Heart left ventricle (tissue), 13 donors: ENCODE data around the gene ZNG1A.
"Not testable (repeated sequence)": the region's sequence is repeated elsewhere in the genome, so short reads cannot be mapped to it uniquely, and the experiment has no call there.

Experiments used
- CTCF ChIP-seq, 12 donors: fragments of 200-600 bp; sonication (generic) in 4 of 12; IDR thresholded peaks; one replicate each; pipeline versions ENCODE4 v1.5.0 to v1.8.0; 2018 to 2022; ENCODE audit warnings: antibody characterized with exemption in 12 of 12, mild to moderate bottlenecking in 5 of 12
- POLR2A ChIP-seq, 2 donors: fragments of 450-650 bp; IDR thresholded peaks; one replicate each; pipeline ENCODE4 v1.6.1; 2017; ENCODE audit warnings: antibody characterized with exemption in 2 of 2, mild to moderate bottlenecking in 2 of 2, moderate library complexity in 2 of 2
- donor health status: ischemic (EF 13 %, LVEDD 7.1; RV severe dilation, severe dysfunction).
- donor health status: DM: no; HTN: yes; CAD: no.
- donor health status: DM: no; HTN: no; CAD: no.
- donor health status: ischemic (EF 25% LVEDD 6.9; RV normal size, moderate dysfunction).
- donor health status: ischemic (EF 25% LVEDD 5.7; RV mildly dilated, moderate dysfunction).
- donor health status: ischemic (EF 35%, LVEDD 5.7; RV mildly dilated, moderate dysfunction).
- donor health status: nonischemic (EF 11% LVEDD 7.7; RV severe dilation, severe dysfunction).
- donor health status: DM: yes; HTN: yes; CAD: no.
- donor health status: PGD.
- donor health status: ischemic (EF 29% LVEDD 5.4; RV normal size, mild dysfunction).
- donor health status: nonischemic (EF 23%, LVEDD 6.1; RV moderate dilation, normal function).

- not testable (repeated sequence) for TF ChIP-seq CTCF, POLR2A (IDR thresholded peaks at IDR 0.05)
These were observed 79.0 kb downstream of the ZNG1A start for GRCh38 chr9:99867-100266.
